Smooth muscle cell (in vitro differentiated cells): ENCODE results near the gene GPR6. TPM values are rescaled to one million over a fixed set of nuclear protein-coding genes. Genes with fewer than 3 reads are reported as not detected.

ENCODE experiments used
- DNase-seq: peaks from one replicate; lab custom pipeline; 2025; ENCODE audit not compliant: unreplicated experiment; lab: John Stamatoyannopoulos, UW
- H2AFZ ChIP-seq: fragments of 200-600 bp; sonication (generic); 2 replicates; pipeline ENCODE4 v1.6.0; 2016; ENCODE audit warnings: antibody characterized with exemption, low read depth, mild to moderate bottlenecking
- H3F3A ChIP-seq: fragments of 200-600 bp; sonication (generic); 2 replicates; pipeline ENCODE4 v1.6.0; 2017; ENCODE audit warnings: antibody characterized with exemption, low read depth
- H3K27ac ChIP-seq: fragments of 200-600 bp; sonication (generic); 2 replicates; pipeline ENCODE4 v1.5.1; 2016; ENCODE audit warnings: low read depth, mild to moderate bottlenecking
- H3K27me3 ChIP-seq: fragments of 200-600 bp; sonication (generic); 2 replicates; pipeline ENCODE4 v1.6.1; 2016; ENCODE audit warnings: low read depth, mild to moderate bottlenecking
- H3K36me3 ChIP-seq: fragments of 200-600 bp; sonication (generic); 2 replicates; pipeline ENCODE4 v1.5.1; 2016; ENCODE audit warnings: low read depth
- H3K4me1 ChIP-seq: fragments of 200-600 bp; sonication (generic); 2 replicates; pipeline ENCODE4 v1.5.1; 2016; ENCODE audit warnings: low read depth
- H3K4me2 ChIP-seq: fragments of 200-600 bp; sonication (generic); 2 replicates; pipeline ENCODE4 v1.6.0; 2016; ENCODE audit warnings: mild to moderate bottlenecking
- H3K4me3 ChIP-seq: fragments of 200-600 bp; sonication (generic); 2 replicates; pipeline ENCODE4 v1.5.1; 2016; ENCODE audit warnings: mild to moderate bottlenecking
- H3K79me2 ChIP-seq: fragments of 200-600 bp; sonication (generic); 2 replicates; pipeline ENCODE4 v1.6.0; 2016; ENCODE audit warnings: low read depth, mild to moderate bottlenecking
- H3K9ac ChIP-seq: fragments of 200-600 bp; sonication (generic); 2 replicates; pipeline ENCODE4 v1.6.0; 2016; ENCODE audit warnings: low read depth
- H3K9me3 ChIP-seq: fragments of 200-600 bp; sonication (generic); replicated peaks from 2 replicates; pipeline ENCODE4 v1.5.1; 2016; ENCODE audit warnings: low read depth
- H4K20me1 ChIP-seq: fragments of 200-600 bp; sonication (generic); 2 replicates; pipeline ENCODE4 v1.6.0; 2016; ENCODE audit warnings: low read depth
- CTCF ChIP-seq: fragments of 200-600 bp; sonication (generic); IDR thresholded peaks from 2 replicates; pipeline ENCODE4 v1.5.1; 2017; ENCODE audit warnings: borderline replicate concordance, mild to moderate bottlenecking, antibody characterized with exemption; ENCODE audit not compliant: insufficient read depth, poor library complexity, severe bottlenecking
- WGBS: methylation state at CpG from one replicate; pipeline ENCODE4 v1.1.7; 2016; ENCODE audit warnings: low lambda C conversion rate; 5-methylcytosine and 5-hydroxymethylcytosine counted together
- polyA plus RNA-seq: library from polyadenylated mRNA; unstranded; fragments of >200 nt; fragmentation: Nextera tagmentation; extraction: Ambion mirVana; gene quantifications from 2 replicates; pipeline ENCODE4 v1.2.1, GENCODE V29; 2016
- total RNA-seq: library from RNA; depleted of rRNA; stranded (reverse); fragments of >200 nt; gene quantifications from 2 replicates; pipeline ENCODE4 v1.2.3, GENCODE V29; 2014

The GPR6 gene
- total RNA-seq (not detected in 2 replicates), polyA plus RNA-seq (not detected in 2 replicates)

GRCh38 chr6:109978174-109979032 is at the start of gene GPR6:
Gene GPR6, plus strand, starts transcription at chr6:109978311. Its CDS starts 802 bp downstream, at chr6:109979113.
- H3K9me3 ChIP-seq, result no peaks in the 10 kb centered on the region
- H3K36me3 ChIP-seq, result no peaks in the 10 kb centered on the region
- H3K4me2 ChIP-seq, result no peak within 1 kb of the TSS
- TF ChIP-seq CTCF, result no peak
- no peak within 1 kb of the TSS for H2AFZ ChIP-seq
- no peak within 1 kb of the TSS for H3K4me3 ChIP-seq
- no peak within 1 kb of the TSS for H3K27ac ChIP-seq
- peaks cover 95% of the 10 kb centered on the region for H3K27me3 ChIP-seq
- no peaks in the 10 kb centered on the region for H4K20me1 ChIP-seq
- no peaks in the 10 kb centered on the region for H3K79me2 ChIP-seq
- WGBS, result 2% methylated on average over 39 of the region's 50 CpGs
- DNase-seq, result peak; percentile 49
- no peaks in the 10 kb centered on the region for H3K4me1 ChIP-seq
- no peaks in the 10 kb centered on the region for H3F3A ChIP-seq
- H3K9ac ChIP-seq, result no peak within 1 kb of the TSS

- Histone ChIP-seq H3K9ac (no peak overlapping the region), H3K4me3 (no peak overlapping the region), H3K27ac (no peak overlapping the region), H3K4me1 (no peaks in the 10 kb centered on the region), H3K9me3 (no peaks in the 10 kb centered on the region), H3K4me2 (no peak overlapping the region), H2AFZ (no peak overlapping the region), H4K20me1 (no peaks in the 10 kb centered on the region), H3K27me3 (no peaks in the 10 kb centered on the region), H3K36me3 (no peaks in the 10 kb centered on the region), H3K79me2 (no peaks in the 10 kb centered on the region), H3F3A (no peaks in the 10 kb centered on the region)
- no peak for TF ChIP-seq CTCF
- DNase-seq, result no peak
- 93% methylated on average over 8 of the region's 8 CpGs for WGBS
These were observed 43.8 kb upstream of the GPR6 start for GRCh38 chr6:109934293-109934692.

- Histone ChIP-seq H2AFZ (no peak overlapping the region), H3K79me2 (no peaks in the 10 kb centered on the region), H3K4me1 (no peaks in the 10 kb centered on the region), H4K20me1 (no peaks in the 10 kb centered on the region), H3K36me3 (no peaks in the 10 kb centered on the region), H3K9me3 (no peaks in the 10 kb centered on the region), H3K4me2 (no peak overlapping the region), H3K9ac (no peak overlapping the region), H3K4me3 (no peak overlapping the region), H3F3A (no peaks in the 10 kb centered on the region), H3K27ac (no peak overlapping the region), H3K27me3 (peaks cover 7% of the 10 kb centered on the region)
- DNase-seq, result no peak
- no peak for TF ChIP-seq CTCF
- WGBS, result 54% methylated on average over 2 of the region's 2 CpGs
These were observed 38.5 kb upstream of the GPR6 start for GRCh38 chr6:109939654-109940053.
